Activated CD8-positive, alpha-beta memory T cell treated with anti-CD3 and anti-CD28 coated beads, Interleukin-2, amount 10 ng/mL, durations not matched to agents 7 days and 5 days (primary cell): ENCODE results near the gene ITPA. TPM values are rescaled to one million over a fixed set of nuclear protein-coding genes. Genes with fewer than 3 reads are reported as not detected.
"Not testable (repeated sequence)": the region's sequence is repeated elsewhere in the genome, so short reads cannot be mapped to it uniquely, and the experiment has no call there.

Source experiments
- ATAC-seq: fragments of 150-1000 bp; cut with Tn5 transposase; one replicate; pipeline ENCODE4 v1.10.0; 2021; ENCODE audit warnings: moderate library complexity
- CTCF ChIA-PET: fragments of 350-600 bp; sonication (Branson Sonifier 250); formaldehyde crosslinking; loops from one replicate; lab custom pipeline; 2021; ENCODE audit warnings: antibody characterized with exemption; lab: Charles Lee
- DNase-seq: peaks from one replicate; pipeline ENCODE4 v3.0.0-alpha.2; 2020
- H3K27ac Mint-ChIP-seq: one replicate; pipeline ENCODE4 v1.8.0; 2021; ENCODE audit warnings: mild to moderate bottlenecking, mixed read lengths
- H3K27me3 Mint-ChIP-seq: one replicate; pipeline ENCODE4 v1.8.0; 2021; ENCODE audit warnings: mixed read lengths
- H3K36me3 Mint-ChIP-seq: one replicate; pipeline ENCODE4 v1.8.0; 2021; ENCODE audit warnings: mild to moderate bottlenecking, mixed read lengths
- H3K4me1 Mint-ChIP-seq: one replicate; pipeline ENCODE4 v1.8.0; 2021; ENCODE audit warnings: mixed read lengths
- H3K4me3 Mint-ChIP-seq: one replicate; pipeline ENCODE4 v1.8.0; 2021; ENCODE audit warnings: mild to moderate bottlenecking, moderate library complexity, mixed read lengths
- H3K9me3 Mint-ChIP-seq: one replicate; pipeline ENCODE4 v1.8.0; 2022; ENCODE audit warnings: low read depth, mixed read lengths
- total RNA-seq, 2 experiments: library from RNA; stranded (reverse); gene quantifications; one replicate each; pipeline ENCODE4 v1.2.3, GENCODE V29; 2021

Gene ITPA
- total RNA-seq, 2 experiments from 2014 or later, result 51.9 to 71.7 TPM

DNA sequence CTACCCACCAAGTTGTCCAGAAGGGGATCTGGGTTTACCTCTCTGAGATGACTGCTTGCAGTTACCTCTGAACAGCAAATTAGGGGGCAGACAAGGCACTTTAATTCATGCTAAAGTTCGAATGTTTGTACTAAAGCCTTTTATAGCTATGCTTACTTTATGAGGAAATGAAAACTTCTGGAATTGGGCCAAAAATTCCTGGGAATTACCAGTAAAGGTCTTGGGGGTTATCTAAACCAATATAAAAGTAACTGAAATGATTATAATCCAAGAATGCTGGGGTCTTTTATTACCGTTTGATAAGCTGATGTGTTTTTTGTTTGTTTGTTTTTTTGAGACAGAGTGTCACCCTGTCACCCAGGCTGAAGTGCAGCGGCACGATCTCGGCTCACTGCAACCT, 28.0 kb upstream of the ITPA start:
- CTCF ChIA-PET, result no interaction called here
- no peak overlapping the region for H3K4me3 Mint-ChIP-seq
- no peaks in the 10 kb centered on the region for H3K4me1 Mint-ChIP-seq
- no peaks in the 10 kb centered on the region for H3K27me3 Mint-ChIP-seq
- no peak for DNase-seq
- no peak for ATAC-seq
- H3K9me3 Mint-ChIP-seq, result no peaks in the 10 kb centered on the region
- no peak overlapping the region for H3K27ac Mint-ChIP-seq
- no peaks in the 10 kb centered on the region for H3K36me3 Mint-ChIP-seq

DNA sequence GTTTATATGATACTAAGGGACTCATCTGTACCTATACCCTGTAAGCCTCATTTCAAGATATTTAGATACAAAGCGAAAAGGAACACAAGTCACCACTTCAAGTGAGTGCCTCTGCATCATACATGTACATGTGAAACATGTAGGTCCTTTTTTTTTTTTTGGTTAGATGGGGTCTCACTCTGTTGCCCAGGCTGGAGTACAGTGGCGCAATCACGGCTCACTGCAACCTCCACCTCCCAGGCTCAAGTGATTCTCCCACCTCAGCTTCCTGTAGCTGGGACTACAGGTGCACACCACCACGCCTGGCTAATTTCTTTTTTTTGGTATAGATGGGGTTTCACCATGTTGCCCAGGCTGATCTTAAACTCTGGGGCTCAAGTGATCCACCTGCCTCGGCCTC, 26.9 kb upstream of the ITPA start:
- CTCF ChIA-PET, result interaction anchor here (0.9 kb wide), 1 partner anchor 21 kb away, joined by 3 read pairs; no protein-coding TSS in a partner anchor
- not testable (repeated sequence) for H3K4me1 Mint-ChIP-seq, DNase-seq, H3K4me3 Mint-ChIP-seq, H3K27ac Mint-ChIP-seq, H3K9me3 Mint-ChIP-seq, ATAC-seq, H3K27me3 Mint-ChIP-seq, H3K36me3 Mint-ChIP-seq

DNA sequence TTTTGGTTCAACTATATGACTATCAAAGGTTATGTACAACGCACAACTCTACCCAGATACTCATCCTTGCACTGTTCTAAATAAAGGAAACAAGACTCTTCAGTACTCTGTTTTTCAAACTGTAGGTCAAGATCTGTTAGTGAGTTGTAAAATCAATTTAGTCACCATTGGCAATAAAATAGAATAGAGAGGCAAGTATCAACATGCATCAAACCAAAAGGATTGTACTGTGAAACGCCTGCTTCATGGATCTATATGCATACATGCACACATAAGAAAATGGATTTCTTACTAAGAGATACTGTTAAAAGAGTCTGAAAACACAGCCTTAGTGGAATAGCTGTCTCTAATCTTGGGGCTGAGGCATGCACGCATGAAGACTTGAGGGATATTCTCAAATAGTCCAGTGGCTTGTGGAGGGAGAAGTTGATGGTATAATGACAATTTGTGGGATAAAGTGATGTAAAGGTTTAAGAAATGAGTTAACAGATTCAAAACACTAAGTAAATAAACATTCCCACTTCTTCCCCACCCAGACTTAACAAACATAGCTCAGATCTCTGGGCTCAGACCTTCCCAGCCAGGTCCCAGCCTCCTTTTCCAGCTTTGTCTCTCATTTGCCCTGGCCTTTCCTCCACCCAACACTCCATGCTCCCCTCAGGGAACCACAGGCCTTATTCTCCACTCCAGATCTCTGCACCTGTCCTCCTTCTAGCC, 25.2 kb upstream of the ITPA start:
- no peak for ATAC-seq
- CTCF ChIA-PET, result interaction anchor here (0.8 kb wide), 1 partner anchor 68 kb away, joined by 3 read pairs; no protein-coding TSS in a partner anchor
- H3K4me1 Mint-ChIP-seq, result no peaks in the 10 kb centered on the region
- H3K9me3 Mint-ChIP-seq, result no peaks in the 10 kb centered on the region
- DNase-seq, result no peak
- no peaks in the 10 kb centered on the region for H3K27me3 Mint-ChIP-seq
- no peak overlapping the region for H3K4me3 Mint-ChIP-seq
- H3K36me3 Mint-ChIP-seq, result no peaks in the 10 kb centered on the region
- no peak overlapping the region for H3K27ac Mint-ChIP-seq

DNA sequence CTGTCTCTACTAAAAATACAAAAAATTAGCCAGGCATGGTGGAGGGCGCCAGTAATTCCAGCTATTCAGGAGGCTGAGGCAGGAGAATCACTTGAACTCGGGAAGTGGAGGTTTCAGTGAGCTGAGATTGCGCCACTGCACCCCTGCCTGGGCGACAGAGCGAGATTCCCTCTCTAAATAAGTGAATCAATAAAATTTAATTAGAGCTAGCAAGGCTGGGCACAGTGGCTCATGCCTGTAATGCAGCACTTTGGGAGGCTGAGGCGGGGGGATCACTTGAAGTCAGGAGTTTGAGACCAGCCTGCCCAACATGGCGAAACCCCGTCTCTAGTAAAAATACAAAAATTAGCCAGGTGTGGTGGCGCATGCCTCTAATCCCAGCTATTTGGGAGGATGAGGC, 21.4 kb upstream of the ITPA start:
- H3K27ac Mint-ChIP-seq, ATAC-seq, H3K27me3 Mint-ChIP-seq, CTCF ChIA-PET, H3K4me1 Mint-ChIP-seq, DNase-seq, H3K4me3 Mint-ChIP-seq, H3K9me3 Mint-ChIP-seq: not testable (repeated sequence)
- peaks cover 21% of the 10 kb centered on the region for H3K36me3 Mint-ChIP-seq

DNA sequence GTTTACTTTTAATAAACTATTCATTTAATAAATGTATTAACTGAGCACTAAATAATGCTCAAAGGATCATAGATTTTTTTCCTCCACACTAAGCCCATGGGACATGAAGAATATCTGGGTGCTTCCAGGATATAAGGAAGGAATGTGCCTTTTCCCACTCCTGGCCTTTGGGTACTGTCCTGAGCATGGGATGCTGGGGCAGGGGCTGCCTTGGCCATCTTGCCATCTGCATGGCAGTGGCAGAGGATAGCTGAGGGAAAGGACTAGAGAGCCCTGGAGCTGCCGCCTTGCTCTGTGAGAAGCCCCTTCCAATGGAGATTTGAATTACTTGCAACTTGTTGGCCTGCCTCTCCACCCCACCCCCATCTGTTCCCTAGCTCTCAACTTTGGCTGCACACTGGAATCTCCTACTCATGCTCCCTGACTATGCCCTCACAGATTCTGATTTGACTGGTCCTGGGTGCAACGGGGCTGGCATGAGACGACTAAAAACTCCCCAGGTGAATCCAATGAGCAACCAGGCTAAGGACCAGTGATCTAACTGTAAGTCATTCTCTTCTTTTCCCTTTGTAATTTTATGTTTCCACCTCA, 20.4 kb upstream of the ITPA start:
- no peak overlapping the region for H3K27ac Mint-ChIP-seq
- no peaks in the 10 kb centered on the region for H3K27me3 Mint-ChIP-seq
- H3K4me1 Mint-ChIP-seq, result no peaks in the 10 kb centered on the region
- no peak for DNase-seq
- no peak for ATAC-seq
- CTCF ChIA-PET, result no interaction called here
- no peaks in the 10 kb centered on the region for H3K9me3 Mint-ChIP-seq
- H3K4me3 Mint-ChIP-seq, result no peak overlapping the region
- peaks cover 21% of the 10 kb centered on the region for H3K36me3 Mint-ChIP-seq

DNA sequence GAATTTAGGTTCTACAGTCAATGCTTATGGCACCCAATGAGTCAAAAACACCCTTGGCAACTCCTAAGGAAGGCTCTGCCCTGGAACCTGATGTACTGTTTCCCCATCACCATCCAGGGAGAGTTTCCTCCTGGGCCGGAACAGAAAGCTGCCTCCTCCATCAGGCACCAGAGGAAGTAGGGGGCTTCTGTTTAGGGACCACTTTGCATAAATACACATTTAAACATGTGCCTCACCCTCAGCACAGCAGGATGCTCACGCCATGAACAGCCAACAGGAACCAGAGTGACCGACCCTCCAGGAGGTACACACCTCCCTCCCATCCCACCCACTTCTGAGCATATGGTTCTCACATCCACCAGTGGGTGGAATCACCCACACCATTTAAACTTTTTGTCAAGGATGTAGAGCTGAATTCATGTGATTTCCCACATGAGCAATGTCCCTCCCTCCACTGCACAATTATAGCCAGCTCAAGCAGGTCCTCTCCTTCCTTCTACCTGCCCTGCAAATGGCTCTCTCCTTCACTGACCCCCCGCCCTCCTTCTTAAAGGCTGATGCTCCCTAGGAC, 19.7 kb upstream of the ITPA start:
- H3K4me1 Mint-ChIP-seq, result no peaks in the 10 kb centered on the region
- H3K36me3 Mint-ChIP-seq, result peaks cover 23% of the 10 kb centered on the region
- CTCF ChIA-PET, result no interaction called here
- H3K27ac Mint-ChIP-seq, result no peak overlapping the region
- ATAC-seq (no peak), DNase-seq (no peak)
- H3K9me3 Mint-ChIP-seq, result no peaks in the 10 kb centered on the region
- H3K27me3 Mint-ChIP-seq, result no peaks in the 10 kb centered on the region
- H3K4me3 Mint-ChIP-seq, result no peak overlapping the region

DNA sequence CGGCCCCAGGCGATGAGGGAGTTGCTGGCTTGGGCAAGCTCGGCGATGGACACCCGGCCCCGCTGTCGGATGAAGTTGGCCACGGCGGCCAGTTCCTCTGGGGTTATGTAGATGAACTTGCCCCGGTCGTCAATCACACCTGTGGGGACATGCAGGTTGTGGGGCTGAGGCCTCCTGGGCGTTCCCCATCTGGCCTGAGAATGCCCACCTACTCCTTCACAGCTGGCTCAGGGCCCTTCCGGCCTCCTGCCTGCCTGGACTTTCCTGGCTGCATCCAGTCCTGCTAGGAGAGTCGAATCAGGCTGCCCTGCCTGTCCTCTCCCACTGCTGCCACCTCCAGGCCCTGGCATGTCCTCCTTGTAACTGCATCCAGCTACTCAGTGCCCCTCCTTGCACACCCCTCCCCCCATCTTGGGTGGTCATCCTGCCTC, 18.6 kb upstream of the ITPA start:
- no peak overlapping the region for H3K4me3 Mint-ChIP-seq
- no peaks in the 10 kb centered on the region for H3K27me3 Mint-ChIP-seq
- H3K9me3 Mint-ChIP-seq, result no peaks in the 10 kb centered on the region
- H3K4me1 Mint-ChIP-seq, result peaks cover 3% of the 10 kb centered on the region
- no peak overlapping the region for H3K27ac Mint-ChIP-seq
- no peak for DNase-seq
- no peak for ATAC-seq
- CTCF ChIA-PET, result no interaction called here
- peaks cover 28% of the 10 kb centered on the region for H3K36me3 Mint-ChIP-seq

DNA sequence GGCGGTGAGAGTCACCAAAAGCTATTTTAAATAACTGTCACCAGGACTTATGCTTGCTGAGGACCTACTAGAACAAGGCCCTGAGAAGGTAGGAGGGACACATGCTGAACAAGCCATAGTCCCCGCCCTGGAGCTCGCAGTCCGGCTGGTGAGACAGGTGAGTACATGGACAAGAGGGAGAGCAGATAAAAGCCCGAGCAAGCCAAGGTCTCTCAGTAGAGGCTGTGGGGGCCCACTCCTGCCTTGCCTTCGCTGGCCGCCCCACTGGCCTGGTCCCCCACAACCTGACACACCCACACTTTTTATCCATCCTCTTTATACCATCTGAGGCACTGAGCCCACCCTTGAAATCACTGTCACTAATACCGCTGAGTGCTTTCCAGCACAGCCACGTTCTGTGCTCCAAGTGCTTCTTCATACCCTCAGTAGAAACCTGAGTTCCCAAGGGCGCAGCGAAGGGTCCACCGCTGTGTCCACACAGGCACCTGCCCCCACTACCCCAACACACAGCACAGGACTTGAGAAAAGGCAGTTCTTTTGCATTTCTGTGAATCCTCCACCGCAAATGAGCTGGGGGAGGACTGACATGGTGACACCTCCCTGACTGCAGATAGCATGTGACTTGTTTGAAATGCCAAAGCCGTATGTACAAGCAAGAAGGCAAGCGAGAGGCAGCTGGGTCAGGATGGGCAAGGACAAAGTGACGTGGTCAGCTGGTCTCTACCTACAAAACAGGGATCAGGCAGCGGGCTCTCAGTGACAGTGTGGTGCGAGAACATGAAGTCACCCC, 16.9 kb upstream of the ITPA start:
- no peak for DNase-seq
- H3K9me3 Mint-ChIP-seq, result no peaks in the 10 kb centered on the region
- H3K27ac Mint-ChIP-seq, result no peak overlapping the region
- peaks cover 7% of the 10 kb centered on the region for H3K4me1 Mint-ChIP-seq
- no peak overlapping the region for H3K4me3 Mint-ChIP-seq
- ATAC-seq, result no peak
- peaks cover 36% of the 10 kb centered on the region for H3K36me3 Mint-ChIP-seq
- CTCF ChIA-PET, result interaction anchor here (0.7 to 1.3 kb wide), 3 partner anchors 54 to 124 kb away, joined by 3 read pairs; no protein-coding TSS in a partner anchor
- H3K27me3 Mint-ChIP-seq, result no peaks in the 10 kb centered on the region

DNA sequence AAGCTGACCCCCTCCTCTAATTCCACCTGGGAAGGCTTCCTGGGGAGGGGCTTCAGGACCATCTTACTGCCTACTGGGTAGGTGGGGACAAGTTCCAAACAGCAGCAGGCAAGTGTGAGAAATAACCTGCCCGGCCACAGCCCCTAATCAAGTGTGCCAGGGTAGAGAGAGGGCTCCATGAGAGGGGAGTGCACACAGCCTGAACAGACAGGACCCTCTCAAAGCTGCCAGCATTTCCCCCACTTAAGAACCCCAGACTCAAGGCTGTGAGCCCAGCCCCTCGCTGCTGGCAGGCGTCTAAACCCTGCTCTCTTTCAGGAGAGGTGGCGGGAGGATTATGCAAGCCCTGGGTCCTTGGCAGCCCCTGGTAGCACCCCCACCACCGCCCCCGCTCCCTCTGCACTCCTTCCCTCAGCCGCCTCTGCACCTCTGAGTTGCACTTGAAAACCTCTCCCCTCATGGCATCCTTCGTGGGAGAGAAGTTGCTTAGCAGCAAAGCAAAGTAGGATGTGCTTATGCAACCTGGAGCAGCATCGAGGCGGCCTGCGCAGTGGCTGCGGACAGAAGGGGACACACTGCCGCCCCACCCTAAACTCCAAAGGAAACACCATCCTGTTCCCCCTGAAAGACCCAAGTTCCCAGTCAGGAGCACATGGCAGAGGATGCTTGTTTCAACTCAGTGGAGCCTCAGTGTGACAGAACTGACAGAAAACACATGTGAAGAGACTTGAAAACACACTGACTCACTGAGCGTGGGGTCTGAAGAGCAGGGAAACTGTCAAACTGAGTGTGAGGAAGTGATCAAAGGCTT, 15.3 kb upstream of the ITPA start:
- Mint-ChIP-seq H3K9me3 (no peaks in the 10 kb centered on the region), H3K27me3 (no peaks in the 10 kb centered on the region), H3K27ac (no peak overlapping the region), H3K36me3 (peaks cover 40% of the 10 kb centered on the region), H3K4me3 (no peak overlapping the region), H3K4me1 (peaks cover 8% of the 10 kb centered on the region)
- CTCF ChIA-PET, result interaction anchor here (0.9 kb wide), 1 partner anchor 122 kb away, joined by 3 read pairs; no protein-coding TSS in a partner anchor
- ATAC-seq (no peak), DNase-seq (no peak)

DNA sequence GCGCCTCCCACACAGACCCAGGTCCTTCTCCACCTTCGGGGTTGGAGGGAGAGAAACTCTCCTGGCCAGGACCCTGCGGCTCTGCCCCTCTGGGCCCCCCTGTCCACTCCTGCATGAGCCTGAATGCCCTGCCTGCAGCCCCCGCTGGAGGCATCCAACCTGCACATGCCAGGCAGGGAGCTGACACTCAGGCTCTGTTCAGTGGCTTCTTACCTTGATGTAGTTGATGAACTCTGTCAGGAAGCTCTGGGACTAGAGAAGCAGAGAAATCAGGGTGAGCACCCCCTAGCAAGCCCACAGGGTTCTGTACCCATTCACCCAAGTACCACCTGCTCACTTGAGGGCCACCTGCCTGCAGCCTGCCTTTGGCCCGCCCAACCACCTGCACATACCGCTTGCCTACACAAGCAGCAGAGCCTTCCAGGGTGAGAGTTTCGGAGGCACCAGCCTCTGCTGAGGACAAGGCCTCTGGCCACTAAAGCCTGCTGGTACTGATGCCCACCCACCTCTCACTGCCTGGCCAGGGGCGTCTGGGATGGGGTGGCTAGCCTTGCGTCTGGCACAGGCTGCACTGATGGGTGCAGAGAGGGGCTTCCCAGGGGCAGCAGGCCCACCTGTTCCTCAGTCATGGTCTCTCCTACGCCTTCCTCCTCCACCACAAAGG, 14.5 kb upstream of the ITPA start:
- no peak for DNase-seq
- H3K9me3 Mint-ChIP-seq, result no peaks in the 10 kb centered on the region
- no peak overlapping the region for H3K27ac Mint-ChIP-seq
- peaks cover 8% of the 10 kb centered on the region for H3K4me1 Mint-ChIP-seq
- no peak overlapping the region for H3K4me3 Mint-ChIP-seq
- H3K36me3 Mint-ChIP-seq, result peaks cover 47% of the 10 kb centered on the region
- no peaks in the 10 kb centered on the region for H3K27me3 Mint-ChIP-seq
- ATAC-seq, result no peak
- CTCF ChIA-PET, result no interaction called here

DNA sequence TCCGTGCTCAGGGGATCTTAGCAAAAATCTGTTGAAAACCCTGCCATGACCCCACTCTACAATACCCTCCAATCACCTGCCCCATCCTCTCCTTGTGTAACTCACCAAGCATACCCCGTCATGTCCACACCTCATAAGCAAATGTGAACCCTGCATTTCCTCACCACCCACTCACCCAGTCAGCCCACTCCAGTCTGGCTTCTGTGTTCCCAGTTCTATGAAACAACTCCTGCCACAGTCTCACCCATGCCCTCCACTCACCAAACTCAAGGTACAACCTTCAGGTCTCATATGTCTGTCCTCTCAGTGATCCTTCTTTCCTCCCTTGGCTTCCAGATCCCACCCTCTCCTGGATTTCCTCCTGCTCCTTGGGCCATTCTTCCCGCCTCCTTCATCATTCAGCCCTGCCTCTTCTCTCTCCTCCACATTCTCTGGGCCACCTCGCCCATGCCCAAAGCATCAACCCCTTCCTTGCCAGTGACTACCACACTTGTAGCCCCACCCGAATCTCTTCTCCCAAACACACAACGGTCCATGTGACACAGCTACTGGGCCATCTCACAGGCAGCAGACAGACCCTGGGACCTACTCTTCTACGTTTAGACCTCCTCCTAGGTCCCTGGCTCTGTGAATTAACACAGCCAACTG, 13.6 kb upstream of the ITPA start:
- CTCF ChIA-PET, result interaction anchor here (0.5 kb wide), 1 partner anchor 12 kb away, joined by 3 read pairs; no protein-coding TSS in a partner anchor
- peaks cover 8% of the 10 kb centered on the region for H3K4me1 Mint-ChIP-seq

DNA sequence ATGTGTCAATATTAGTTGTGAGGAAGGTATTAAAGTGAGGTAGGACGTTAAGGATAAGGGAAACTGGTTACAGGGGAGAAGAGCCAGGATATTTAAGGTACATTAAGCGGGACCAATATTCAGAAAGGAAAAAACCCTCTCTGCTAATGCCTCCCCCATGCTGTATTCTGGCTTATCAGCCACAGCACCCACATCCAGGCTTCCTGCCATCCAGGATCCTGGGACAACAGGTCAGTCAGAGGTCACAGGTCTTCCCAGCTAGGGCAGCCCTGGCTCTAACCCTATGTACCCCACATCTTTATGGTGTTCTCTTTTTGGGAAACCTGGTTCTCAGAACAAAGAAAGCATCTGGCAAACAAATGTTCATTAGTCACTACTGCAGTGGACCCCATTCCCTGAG, 10.1 kb upstream of the ITPA start:
- H3K4me3 Mint-ChIP-seq, result no peak overlapping the region
- H3K27me3 Mint-ChIP-seq, result no peaks in the 10 kb centered on the region
- DNase-seq (no peak), ATAC-seq (no peak)
- peaks cover 34% of the 10 kb centered on the region for H3K36me3 Mint-ChIP-seq
- CTCF ChIA-PET, result no interaction called here
- H3K27ac Mint-ChIP-seq, result no peak overlapping the region
- peaks cover 15% of the 10 kb centered on the region for H3K4me1 Mint-ChIP-seq
- no peaks in the 10 kb centered on the region for H3K9me3 Mint-ChIP-seq

More for the DNA sequence above, 13.6 kb upstream of the ITPA start:
- no peaks in the 10 kb centered on the region for H3K27me3 Mint-ChIP-seq
- H3K4me3 Mint-ChIP-seq, result no peak overlapping the region
- peaks cover 47% of the 10 kb centered on the region for H3K36me3 Mint-ChIP-seq
- ATAC-seq (no peak), DNase-seq (no peak)
- H3K9me3 Mint-ChIP-seq, result no peaks in the 10 kb centered on the region
- H3K27ac Mint-ChIP-seq, result peak overlapping the region; percentile 21
